ENCODE data around the gene KNSTRN.

GRCh38 chr15:40415226-40415625, 32.7 kb downstream of the KNSTRN start:
- TF ChIP-seq, protein P1, sequence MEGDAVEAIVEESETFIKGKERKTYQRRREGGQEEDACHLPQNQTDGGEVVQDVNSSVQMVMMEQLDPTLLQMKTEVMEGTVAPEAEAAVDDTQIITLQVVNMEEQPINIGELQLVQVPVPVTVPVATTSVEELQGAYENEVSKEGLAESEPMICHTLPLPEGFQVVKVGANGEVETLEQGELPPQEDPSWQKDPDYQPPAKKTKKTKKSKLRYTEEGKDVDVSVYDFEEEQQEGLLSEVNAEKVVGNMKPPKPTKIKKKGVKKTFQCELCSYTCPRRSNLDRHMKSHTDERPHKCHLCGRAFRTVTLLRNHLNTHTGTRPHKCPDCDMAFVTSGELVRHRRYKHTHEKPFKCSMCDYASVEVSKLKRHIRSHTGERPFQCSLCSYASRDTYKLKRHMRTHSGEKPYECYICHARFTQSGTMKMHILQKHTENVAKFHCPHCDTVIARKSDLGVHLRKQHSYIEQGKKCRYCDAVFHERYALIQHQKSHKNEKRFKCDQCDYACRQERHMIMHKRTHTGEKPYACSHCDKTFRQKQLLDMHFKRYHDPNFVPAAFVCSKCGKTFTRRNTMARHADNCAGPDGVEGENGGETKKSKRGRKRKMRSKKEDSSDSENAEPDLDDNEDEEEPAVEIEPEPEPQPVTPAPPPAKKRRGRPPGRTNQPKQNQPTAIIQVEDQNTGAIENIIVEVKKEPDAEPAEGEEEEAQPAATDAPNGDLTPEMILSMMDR (IDR thresholded peaks at IDR 0.05 in 8 of 11, conservative IDR thresholded peaks at IDR 0.05 in 3 of 11), result no peak
- TF ChIP-seq POLR2AphosphoS5 (IDR thresholded peaks at IDR 0.05), result no peak

All from spleen (tissue), 7 donors.